Measurements from ENCODE around the gene RPL7A.

GRCh38 chr9:133304158-133304470, 43.9 kb upstream of the RPL7A start:
- no peak for TF ChIP-seq CTCF (IDR thresholded peaks at IDR 0.05)
- no peak for TF ChIP-seq CREB1 (CRISPR knock-in tag; IDR thresholded peaks at IDR 0.05)

Measured in WTC11 (cell line).